ENCODE data around the gene LRRC74A. TPM values are rescaled to one million over a fixed set of nuclear protein-coding genes. Genes with fewer than 3 reads are reported as not detected.

Gene LRRC74A
- total and polyA plus RNA-seq, 7 donors, result not detected

DNA sequence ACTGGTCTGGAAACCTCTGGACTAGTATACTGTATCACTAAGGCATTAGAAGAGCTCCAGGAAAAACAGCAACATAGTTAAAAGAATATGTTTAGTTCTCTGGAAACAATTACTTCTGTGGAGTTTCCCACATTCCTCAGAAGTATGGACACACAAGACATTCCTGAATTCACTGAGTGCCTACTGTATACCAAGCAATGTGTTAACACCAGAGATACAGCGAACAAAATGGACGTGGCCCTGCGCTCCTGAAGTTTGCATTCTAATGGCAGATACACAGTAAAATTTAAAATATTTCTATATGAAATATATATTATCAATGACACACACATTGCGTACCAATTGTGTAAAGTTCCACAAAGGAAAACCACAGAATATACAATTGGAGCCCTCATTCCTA is 14.6 kb upstream of the LRRC74A start:
- Histone ChIP-seq H3K4me1 (peaks cover 22% of the 10 kb centered on the region), H3K27me3 (ENCODE audit: insufficient read depth in 3 of 3, low read length in 2 of 3) (no peaks in the 10 kb centered on the region), H3K36me3 (ENCODE audit: insufficient read depth in 1 of 2, low read depth in 1 of 2) (peaks cover 7 to 28% of the 10 kb centered on the region in 2 donors), H3K27ac (peak overlapping the region; percentile 92), H3K9me3 (no peaks in the 10 kb centered on the region), H3K4me3 (peak overlapping the region; percentile 97)
- TF ChIP-seq, protein P1, sequence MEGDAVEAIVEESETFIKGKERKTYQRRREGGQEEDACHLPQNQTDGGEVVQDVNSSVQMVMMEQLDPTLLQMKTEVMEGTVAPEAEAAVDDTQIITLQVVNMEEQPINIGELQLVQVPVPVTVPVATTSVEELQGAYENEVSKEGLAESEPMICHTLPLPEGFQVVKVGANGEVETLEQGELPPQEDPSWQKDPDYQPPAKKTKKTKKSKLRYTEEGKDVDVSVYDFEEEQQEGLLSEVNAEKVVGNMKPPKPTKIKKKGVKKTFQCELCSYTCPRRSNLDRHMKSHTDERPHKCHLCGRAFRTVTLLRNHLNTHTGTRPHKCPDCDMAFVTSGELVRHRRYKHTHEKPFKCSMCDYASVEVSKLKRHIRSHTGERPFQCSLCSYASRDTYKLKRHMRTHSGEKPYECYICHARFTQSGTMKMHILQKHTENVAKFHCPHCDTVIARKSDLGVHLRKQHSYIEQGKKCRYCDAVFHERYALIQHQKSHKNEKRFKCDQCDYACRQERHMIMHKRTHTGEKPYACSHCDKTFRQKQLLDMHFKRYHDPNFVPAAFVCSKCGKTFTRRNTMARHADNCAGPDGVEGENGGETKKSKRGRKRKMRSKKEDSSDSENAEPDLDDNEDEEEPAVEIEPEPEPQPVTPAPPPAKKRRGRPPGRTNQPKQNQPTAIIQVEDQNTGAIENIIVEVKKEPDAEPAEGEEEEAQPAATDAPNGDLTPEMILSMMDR (IDR thresholded peaks at IDR 0.05), result no peak
- WGBS, 3 donors, result 58 to 72% (median 59%) methylated on average over 4 of the region's 4 CpGs
- no peak for ATAC-seq
- no peak for DNase-seq
- intact Hi-C loops (cut with DNase I), result no loop called here

DNA sequence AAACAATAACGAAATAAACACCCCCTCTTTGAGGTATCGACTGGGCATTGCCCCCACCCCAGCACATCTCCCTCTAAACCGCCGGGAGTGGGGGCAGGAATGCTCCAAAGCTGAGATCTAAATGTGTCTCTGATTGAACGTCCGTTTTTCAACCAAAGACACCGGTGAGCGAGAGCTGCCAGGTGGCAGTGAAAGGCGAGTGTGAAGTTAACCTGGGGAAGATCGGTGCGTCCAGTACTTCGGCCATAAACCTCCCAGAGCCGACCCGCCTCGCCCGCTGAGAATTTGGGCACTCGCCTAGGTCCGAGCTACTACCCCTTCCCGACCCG is 14.2 kb upstream of the LRRC74A start:
- H3K9me3 ChIP-seq, result no peaks in the 10 kb centered on the region
- H3K4me3 ChIP-seq, result peak overlapping the region; percentile 97
- no peaks in the 10 kb centered on the region for H3K27me3 ChIP-seq (ENCODE audit: insufficient read depth in 3 of 3, low read length in 2 of 3)
- TF ChIP-seq, protein P1 (IDR thresholded peaks at IDR 0.05), result no peak
- 0 to 1% (median 1%) methylated on average over 20 of the region's 20 CpGs for WGBS, 3 donors
- ATAC-seq (peak; percentile 5 to 36 (median 20)), DNase-seq (no peak)
- H3K4me1 ChIP-seq, result peaks cover 22% of the 10 kb centered on the region
- H3K36me3 ChIP-seq (ENCODE audit: insufficient read depth in 1 of 2, low read depth in 1 of 2), result peaks cover 3 to 23% of the 10 kb centered on the region in 2 donors
- peak overlapping the region; percentile 92 for H3K27ac ChIP-seq
- intact Hi-C loops (cut with DNase I), result no loop called here

DNA sequence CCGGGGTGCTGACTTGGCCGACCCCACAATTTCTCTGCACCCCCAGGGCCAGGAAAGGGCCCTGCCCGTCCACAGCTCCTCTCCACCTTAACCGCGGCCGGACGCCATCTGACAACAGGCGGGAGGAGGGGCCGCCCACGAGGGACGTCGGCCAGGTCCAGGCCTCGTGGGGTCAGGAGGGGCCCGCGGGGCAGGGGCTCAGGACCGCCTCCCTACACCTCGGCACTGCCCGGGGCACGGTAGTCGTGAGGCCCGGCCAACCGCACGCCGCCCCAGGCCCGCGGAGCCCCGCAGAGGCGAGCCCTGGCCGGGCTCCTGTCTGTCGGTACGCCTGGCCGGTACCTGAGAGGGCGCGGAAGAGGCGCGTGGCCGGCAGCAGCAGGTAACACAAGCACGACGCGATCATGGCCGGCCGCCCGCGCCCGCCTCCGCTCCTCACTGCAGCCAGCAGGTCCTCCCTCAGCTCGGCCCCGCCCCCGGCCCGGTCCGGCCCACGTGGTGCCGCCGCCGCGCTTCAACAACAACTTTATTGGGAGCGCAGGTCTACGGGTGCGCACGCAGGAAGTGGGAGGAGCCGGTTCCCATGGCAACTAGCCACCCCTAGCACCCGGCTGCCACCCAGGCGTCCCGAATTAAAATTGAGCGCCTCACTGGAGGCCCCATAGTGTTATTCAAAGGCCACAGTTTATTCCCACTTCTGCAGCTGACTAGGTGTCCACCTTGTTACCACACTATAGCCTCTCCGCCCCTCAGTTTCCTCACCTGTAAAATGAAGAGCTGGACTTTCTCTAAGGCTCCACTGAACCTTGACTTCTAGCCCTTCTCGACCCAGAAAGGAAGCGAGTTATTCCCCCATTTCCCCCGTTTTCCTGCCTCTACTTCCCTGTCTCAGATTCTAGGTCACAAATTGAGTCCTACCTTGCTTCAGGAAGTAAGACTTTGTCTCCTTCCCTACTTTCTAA is 13.5 kb upstream of the LRRC74A start, which contains the start of gene ANGEL1:
Gene ANGEL1 (minus strand): TSS at position 461 of the 962 bp plus-strand sequence. CDS start 55 bp downstream, at position 406.
- peak within 1 kb of the TSS; percentile 92 for H3K27ac ChIP-seq
- intact Hi-C loops (cut with DNase I), result no loop called here
- peaks cover 22% of the 10 kb centered on the region for H3K4me1 ChIP-seq
- H3K4me3 ChIP-seq, result peak within 1 kb of the TSS; percentile 97
- no peaks in the 10 kb centered on the region for H3K27me3 ChIP-seq (ENCODE audit: insufficient read depth in 3 of 3, low read length in 2 of 3)
- WGBS, 3 donors, result 5 to 8% (median 6%) methylated on average over 42 to 69 of the region's 69 CpGs
- H3K9me3 ChIP-seq, result no peaks in the 10 kb centered on the region
- H3K36me3 ChIP-seq (ENCODE audit: insufficient read depth in 1 of 2, low read depth in 1 of 2), result peaks cover 0 to 17% of the 10 kb centered on the region in 2 donors
- peak; percentile 96 to 98 for DNase-seq
- ATAC-seq, result peak; percentile 97 to 98 (median 97)
- TF ChIP-seq, protein P1 (IDR thresholded peaks at IDR 0.05), result no peak

DNA sequence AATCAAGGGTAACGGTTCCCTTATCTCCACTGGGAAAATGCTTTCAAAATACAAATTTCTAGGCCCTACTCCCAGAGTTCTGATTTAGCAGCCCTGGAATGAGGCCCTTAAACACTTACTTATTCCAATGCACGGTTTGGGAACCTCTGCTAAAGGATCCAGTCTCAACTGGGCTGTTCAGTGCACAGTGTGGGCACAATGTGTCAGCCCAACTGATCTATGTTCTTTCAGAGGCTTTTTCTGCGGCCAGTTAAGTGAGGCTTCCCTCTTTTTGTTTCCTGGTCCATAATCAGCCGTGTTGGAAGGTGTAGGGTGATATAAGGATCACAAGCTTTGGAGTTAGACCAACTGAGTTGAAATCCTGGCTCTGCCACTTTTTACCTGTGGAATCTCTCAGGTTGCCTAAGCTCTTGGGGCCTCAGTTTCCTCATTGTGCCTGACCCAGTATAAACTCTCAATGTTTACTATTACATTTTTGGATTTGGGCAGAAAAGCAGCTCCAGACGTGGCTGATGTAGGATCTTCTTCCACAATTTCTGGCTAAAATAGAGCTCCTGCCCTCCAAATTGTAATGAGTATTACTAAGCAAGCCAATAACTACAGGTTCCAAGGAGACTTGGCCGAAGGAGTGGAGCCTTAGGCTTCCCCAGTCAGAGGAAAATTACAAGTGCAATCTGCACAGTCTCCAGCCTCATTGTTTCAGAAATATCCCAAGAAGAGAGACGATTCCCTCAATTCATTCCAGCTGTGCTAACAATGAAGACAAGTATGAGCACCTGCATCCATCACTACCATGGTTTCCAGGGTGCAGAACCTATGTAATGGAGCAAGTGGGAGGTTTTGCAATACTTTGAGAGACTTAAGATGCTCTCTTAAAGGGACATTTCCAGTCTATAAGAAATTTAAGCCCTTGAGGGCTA is 11.2 kb upstream of the LRRC74A start:
- Histone ChIP-seq H3K36me3 (ENCODE audit: insufficient read depth in 1 of 2, low read depth in 1 of 2) (no peaks in the 10 kb centered on the region), H3K27me3 (ENCODE audit: insufficient read depth in 3 of 3, low read length in 2 of 3) (no peaks in the 10 kb centered on the region), H3K4me3 (no peak overlapping the region), H3K27ac (no peak overlapping the region), H3K9me3 (no peaks in the 10 kb centered on the region), H3K4me1 (peaks cover 20% of the 10 kb centered on the region)
- TF ChIP-seq, protein P1 (IDR thresholded peaks at IDR 0.05), result no peak
- DNase-seq (no peak), ATAC-seq (no peak)
- intact Hi-C loops (cut with DNase I), result no loop called here
- 52 to 76% (median 64%) methylated on average over 7 of the region's 7 CpGs for WGBS, 3 donors
